A673 (cell line): ENCODE measurements around the gene SIM2.

Experiments used
- EZH2 ChIP-seq: fragments of 200-600 bp; sonication (generic); IDR thresholded peaks from 2 replicates; pipeline ENCODE4 v1.6.1; 2017; ENCODE audit warnings: borderline replicate concordance, low read depth, mild to moderate bottlenecking, mixed read lengths, antibody characterized with exemption, low read length; ENCODE audit not compliant: poor library complexity, severe bottlenecking
- TF ChIP-seq, protein P1 (sequence below): fragments of 300-800, 200-600 bp; sonication (generic); conservative IDR thresholded peaks from 2 replicates; pipeline ENCODE4 v1.5.1; 2017; ENCODE audit warnings: low read depth, mild to moderate bottlenecking, antibody characterized with exemption, low read length, moderate library complexity, mixed read lengths

DNA sequence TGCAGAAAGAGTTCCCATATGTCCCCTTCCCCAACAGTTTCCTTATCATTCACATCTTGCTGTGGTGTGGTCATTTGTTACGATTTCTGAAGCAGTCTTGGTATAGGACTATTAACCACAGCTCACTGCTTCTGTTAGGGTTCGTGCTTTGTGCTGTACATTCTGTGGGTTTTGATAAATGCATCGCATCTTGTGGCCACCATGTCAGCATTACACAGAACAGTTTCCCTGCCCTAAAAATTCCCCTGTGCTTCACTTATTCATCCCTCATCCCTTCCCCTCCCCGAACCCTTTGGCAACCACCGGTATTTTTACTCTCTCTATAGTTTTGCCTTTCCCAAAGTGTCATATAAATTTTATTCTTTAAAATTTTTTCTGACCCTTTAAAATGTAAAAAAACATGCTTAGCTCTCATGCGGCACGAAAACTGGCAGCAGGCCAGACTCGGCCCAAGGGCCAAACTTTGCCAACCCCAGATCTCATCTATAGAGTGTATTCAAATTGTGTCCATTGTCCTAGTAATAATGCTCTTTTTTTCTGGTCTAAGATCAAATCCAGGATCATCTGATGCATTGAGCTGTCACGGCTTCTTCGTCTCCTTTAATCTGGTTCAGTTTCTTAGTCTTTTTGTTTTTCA is 78.2 kb downstream of the SIM2 start:
- TF ChIP-seq, protein P1, sequence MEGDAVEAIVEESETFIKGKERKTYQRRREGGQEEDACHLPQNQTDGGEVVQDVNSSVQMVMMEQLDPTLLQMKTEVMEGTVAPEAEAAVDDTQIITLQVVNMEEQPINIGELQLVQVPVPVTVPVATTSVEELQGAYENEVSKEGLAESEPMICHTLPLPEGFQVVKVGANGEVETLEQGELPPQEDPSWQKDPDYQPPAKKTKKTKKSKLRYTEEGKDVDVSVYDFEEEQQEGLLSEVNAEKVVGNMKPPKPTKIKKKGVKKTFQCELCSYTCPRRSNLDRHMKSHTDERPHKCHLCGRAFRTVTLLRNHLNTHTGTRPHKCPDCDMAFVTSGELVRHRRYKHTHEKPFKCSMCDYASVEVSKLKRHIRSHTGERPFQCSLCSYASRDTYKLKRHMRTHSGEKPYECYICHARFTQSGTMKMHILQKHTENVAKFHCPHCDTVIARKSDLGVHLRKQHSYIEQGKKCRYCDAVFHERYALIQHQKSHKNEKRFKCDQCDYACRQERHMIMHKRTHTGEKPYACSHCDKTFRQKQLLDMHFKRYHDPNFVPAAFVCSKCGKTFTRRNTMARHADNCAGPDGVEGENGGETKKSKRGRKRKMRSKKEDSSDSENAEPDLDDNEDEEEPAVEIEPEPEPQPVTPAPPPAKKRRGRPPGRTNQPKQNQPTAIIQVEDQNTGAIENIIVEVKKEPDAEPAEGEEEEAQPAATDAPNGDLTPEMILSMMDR = no peak
- no peak for TF ChIP-seq EZH2
